CD4-positive, alpha-beta T cell (primary cell): ENCODE results near the gene RFFL. TPM values are rescaled to one million over a fixed set of nuclear protein-coding genes. Genes with fewer than 3 reads are reported as not detected.

Source experiments
- ATAC-seq: fragments of 200-7000 bp; cut with Tn5 transposase; one replicate; pipeline ENCODE4 v1.10.0; 2022; ENCODE audit warnings: mild to moderate bottlenecking; ENCODE audit not compliant: poor library complexity
- CTCF ChIA-PET: fragments of 350-600 bp; sonication (Branson Sonifier 250); formaldehyde crosslinking; loops from one replicate; lab custom pipeline; 2021; ENCODE audit warnings: antibody characterized with exemption, inconsistent platforms; lab: Charles Lee
- POLR2A ChIA-PET: fragments of 350-600 bp; sonication (Branson Sonifier 250); formaldehyde crosslinking; loops from one replicate; lab custom pipeline; 2021; ENCODE audit warnings: antibody characterized with exemption, inconsistent platforms; lab: Charles Lee
- DNase-seq, 14 experiments: peaks; one replicate each; pipeline ENCODE4 v3.0.0-alpha.2; 2013 to 2020; ENCODE audit warnings: mixed read lengths in 2 of 14
- H3K27ac ChIP-seq, 2 donors: one replicate each; pipeline versions ENCODE4 v1.5.1 to v1.7.0; 2013; ENCODE audit warnings: low read length in 2 of 2, low read depth in 1 of 2, mild to moderate bottlenecking in 1 of 2
- H3K27me3 ChIP-seq, 2 experiments: 1 replicate in 1 of 2; 2 replicates in 1 of 2; pipeline versions ENCODE4 v1.6.1 to v1.7.0; 2013; ENCODE audit warnings: low read length in 2 of 2, control low read depth in 1 of 2, mild to moderate bottlenecking in 1 of 2, moderate library complexity in 1 of 2; ENCODE audit not compliant: insufficient read depth in 2 of 2, control insufficient read depth in 1 of 2
- H3K36me3 ChIP-seq: one replicate; pipeline ENCODE4 v1.6.1; 2013; ENCODE audit warnings: low read length, control low read depth; ENCODE audit not compliant: insufficient read depth
- H3K4me1 ChIP-seq: one replicate; pipeline ENCODE4 v1.6.1; 2013; ENCODE audit warnings: low read length, control low read depth; ENCODE audit not compliant: insufficient read depth
- H3K4me3 ChIP-seq: one replicate; pipeline ENCODE4 v1.5.1; 2013; ENCODE audit warnings: mild to moderate bottlenecking, low read length, moderate library complexity
- H3K9me3 ChIP-seq, 2 experiments: 1 replicate in 1 of 2; 2 replicates in 1 of 2; pipeline versions ENCODE4 v1.6.1 to v1.7.0; 2013; ENCODE audit warnings: low read length in 2 of 2, mild to moderate bottlenecking in 2 of 2, control low read depth in 1 of 2, moderate library complexity in 1 of 2; ENCODE audit not compliant: control insufficient read depth in 1 of 2, insufficient read depth in 1 of 2
- H3K27ac Mint-ChIP-seq: one replicate; pipeline ENCODE4 v1.8.0; 2020; ENCODE audit warnings: mixed read lengths
- H3K27me3 Mint-ChIP-seq: one replicate; pipeline ENCODE4 v1.8.0; 2021; ENCODE audit warnings: mixed read lengths
- H3K36me3 Mint-ChIP-seq: one replicate; pipeline ENCODE4 v1.8.0; 2021; ENCODE audit warnings: low read depth, mixed read lengths
- H3K4me1 Mint-ChIP-seq: one replicate; pipeline ENCODE4 v1.8.0; 2021; ENCODE audit warnings: low read depth, mixed read lengths
- H3K4me3 Mint-ChIP-seq: one replicate; pipeline ENCODE4 v1.8.0; 2020; ENCODE audit warnings: mild to moderate bottlenecking, mixed read lengths
- H3K9me3 Mint-ChIP-seq: one replicate; pipeline ENCODE4 v1.8.0; 2020; ENCODE audit warnings: mixed read lengths
- CTCF ChIP-seq: fragments of 200-600 bp; IDR thresholded peaks from one replicate; pipeline ENCODE4 v1.8.0; 2022; ENCODE audit warnings: antibody characterized with exemption, mild to moderate bottlenecking
- intact Hi-C, 2 experiments: fragments of 100-400 bp; cut with DNase I in 1 of 2; cut with micrococcal nuclease in 1 of 2; formaldehyde crosslinking; loops; one replicate each; pipeline versions ENCODE4 v1.15.1 to v1.9.0; 2023 to 2025; cut with DNase I, micrococcal nuclease
- total RNA-seq, 174 experiments: library from RNA in 2 of 174; stranded (reverse) in 2 of 174; gene quantifications; one replicate each; pipeline ENCODE4 v1.2.3 and lab custom pipeline; 2021 to 2026

The RFFL gene
- total RNA-seq, 2 experiments from 2014 or later: 57.8 to 66.1 TPM

GRCh38 chr17:35103271-35103670 lies 39.8 kb upstream of the RFFL start:
- Mint-ChIP-seq H3K27me3 (no peaks in the 10 kb centered on the region), H3K4me3 (no peak overlapping the region), H3K27ac (no peak overlapping the region), H3K36me3 (peaks cover 74% of the 10 kb centered on the region), H3K4me1 (no peaks in the 10 kb centered on the region), H3K9me3 (no peaks in the 10 kb centered on the region)
- Histone ChIP-seq H3K9me3 (no peaks in the 10 kb centered on the region), H3K27me3 (no peaks in the 10 kb centered on the region), H3K4me1 (no peaks in the 10 kb centered on the region), H3K36me3 (peaks cover 54% of the 10 kb centered on the region), H3K4me3 (no peak overlapping the region), H3K27ac (no peak overlapping the region)
- POLR2A ChIA-PET: interaction anchor here (1.1 kb wide), 1 partner anchor 14 kb away, joined by 4 read pairs; no protein-coding TSS in a partner anchor
- TF ChIP-seq CTCF: no peak
- DNase-seq (no peak), ATAC-seq (no peak)
- CTCF ChIA-PET: interaction anchor here (1.3 kb wide), 1 partner anchor 11 kb away, joined by 3 read pairs; no protein-coding TSS in a partner anchor
- intact Hi-C loops: no loop called here

DNA sequence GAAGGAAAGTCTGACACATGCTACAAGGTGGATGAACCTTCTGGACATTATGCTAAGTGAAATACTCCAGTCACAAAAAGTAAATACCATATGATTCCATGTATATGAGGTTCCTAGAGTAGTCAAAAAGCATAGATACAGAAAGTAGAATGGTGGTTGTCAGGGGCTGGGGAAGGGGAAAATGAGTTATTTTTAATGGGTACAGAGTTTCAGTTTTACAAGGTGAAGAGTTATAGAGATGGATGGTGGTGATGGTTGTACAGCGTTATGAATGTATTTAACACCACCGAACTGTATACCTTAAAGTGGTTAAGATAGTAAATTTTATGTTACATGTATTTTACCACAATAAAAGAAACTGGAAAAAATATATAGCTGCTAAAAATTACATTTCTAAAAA lies 38.2 kb upstream of the RFFL start:
- H3K27ac ChIP-seq: no peak overlapping the region
- Mint-ChIP-seq H3K27me3 (no peaks in the 10 kb centered on the region), H3K9me3 (no peaks in the 10 kb centered on the region), H3K27ac (no peak overlapping the region), H3K4me3 (no peak overlapping the region), H3K36me3 (peaks cover 71% of the 10 kb centered on the region), H3K4me1 (no peaks in the 10 kb centered on the region)
- no peaks in the 10 kb centered on the region for H3K9me3 ChIP-seq
- intact Hi-C loops: no loop called here
- ATAC-seq (no peak), DNase-seq (no peak)
- H3K27me3 ChIP-seq: no peaks in the 10 kb centered on the region
- CTCF ChIA-PET: interaction anchor here (1.3 to 1.6 kb wide), 2 partner anchors 9 to 18 kb away, joined by 3 to 6 read pairs; partner anchors contain the start of gene RAD51D
- POLR2A ChIA-PET: no interaction called here
- peaks cover 52% of the 10 kb centered on the region for H3K36me3 ChIP-seq
- no peak for TF ChIP-seq CTCF
- H3K4me3 ChIP-seq: no peak overlapping the region
- no peaks in the 10 kb centered on the region for H3K4me1 ChIP-seq

DNA sequence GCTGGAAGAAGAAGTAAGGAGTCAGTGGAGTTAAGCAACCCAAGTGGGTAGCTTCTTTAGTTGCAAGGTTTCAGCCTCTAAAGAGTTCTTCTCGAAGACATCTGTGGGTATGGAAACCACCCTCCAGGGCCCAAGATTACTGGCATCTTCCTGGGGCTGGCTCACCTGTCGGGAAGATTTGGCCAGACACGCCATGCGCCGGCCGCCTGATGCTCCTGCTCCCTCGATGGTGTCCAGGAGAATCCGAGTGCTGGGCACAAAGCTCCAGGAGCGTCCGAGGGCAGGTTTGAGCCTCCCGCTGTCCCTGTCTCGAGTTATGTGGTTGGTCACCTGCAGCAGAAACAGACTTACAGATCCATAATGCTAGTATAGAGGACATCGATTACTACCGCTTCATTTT lies 37.5 kb upstream of the RFFL start:
- Histone ChIP-seq H3K4me1 (peaks cover 5% of the 10 kb centered on the region), H3K9me3 (no peaks in the 10 kb centered on the region), H3K4me3 (no peak overlapping the region), H3K36me3 (peaks cover 45% of the 10 kb centered on the region), H3K27ac (no peak overlapping the region), H3K27me3 (no peaks in the 10 kb centered on the region)
- no peak overlapping the region for H3K27ac Mint-ChIP-seq
- ChIA-PET CTCF (no interaction called here), POLR2A (no interaction called here)
- intact Hi-C loops: no loop called here
- no peaks in the 10 kb centered on the region for H3K9me3 Mint-ChIP-seq
- no peak for TF ChIP-seq CTCF
- no peak for ATAC-seq
- H3K27me3 Mint-ChIP-seq: no peaks in the 10 kb centered on the region
- DNase-seq: no peak
- no peak overlapping the region for H3K4me3 Mint-ChIP-seq
- no peaks in the 10 kb centered on the region for H3K4me1 Mint-ChIP-seq
- peaks cover 65% of the 10 kb centered on the region for H3K36me3 Mint-ChIP-seq
